Kidney tubule cell (primary cell): ENCODE results near the gene NLGN1.
"Not testable (repeated sequence)": the region's sequence is repeated elsewhere in the genome, so short reads cannot be mapped to it uniquely, and the experiment has no call there.

Source experiments
- DNase-seq: peaks from one replicate; pipeline ENCODE4 v3.0.0-alpha.2; 2018; ENCODE audit warnings: low spot score

The NLGN1 gene

GRCh38 chr3:173397161-173398110 lies at the start of gene NLGN1:
NLGN1 (plus strand) TSS chr3:173397744.
- DNase-seq = peak; percentile 73

GRCh38 chr3:173351886-173352285 lies 45.7 kb upstream of the NLGN1 start:
- no peak for DNase-seq

- not testable (repeated sequence) for DNase-seq
Measured at GRCh38 chr3:173353137-173353536, 44.4 kb upstream of the NLGN1 start.

GRCh38 chr3:173354124-173354523 lies 43.4 kb upstream of the NLGN1 start:
- DNase-seq = no peak

GRCh38 chr3:173371848-173372487 lies 25.6 kb upstream of the NLGN1 start:
- peak; percentile 45 for DNase-seq

- no peak for DNase-seq
Measured at GRCh38 chr3:173380681-173381080, 16.9 kb upstream of the NLGN1 start.

- not testable (repeated sequence) for DNase-seq
Measured at GRCh38 chr3:173381936-173382335, 15.6 kb upstream of the NLGN1 start.

GRCh38 chr3:173395073-173395411 lies 2.5 kb upstream of the NLGN1 start:
- peak; percentile 88 for DNase-seq

GRCh38 chr3:173395412-173396181 lies 1.9 kb upstream of the NLGN1 start:
- peak; percentile 91 for DNase-seq

GRCh38 chr3:173396191-173397041 lies 1.1 kb upstream of the NLGN1 start:
- peak; percentile 30 for DNase-seq

GRCh38 chr3:173398111-173398479 lies 551 bp downstream of the NLGN1 start:
- no peak for DNase-seq

- peak; percentile 64 for DNase-seq
Measured at GRCh38 chr3:173399044-173399443, 1.5 kb downstream of the NLGN1 start.

- DNase-seq = no peak
Measured at GRCh38 chr3:173401369-173401768, 3.8 kb downstream of the NLGN1 start.

GRCh38 chr3:173402656-173403055 lies 5.1 kb downstream of the NLGN1 start:
- DNase-seq = no peak

GRCh38 chr3:173403376-173403775 lies 5.8 kb downstream of the NLGN1 start:
- DNase-seq = no peak

GRCh38 chr3:173404156-173404555 lies 6.6 kb downstream of the NLGN1 start:
- no peak for DNase-seq

- no peak for DNase-seq
Measured at GRCh38 chr3:173410436-173410835, 12.9 kb downstream of the NLGN1 start.

- no peak for DNase-seq
Measured at GRCh38 chr3:173410849-173411248, 13.3 kb downstream of the NLGN1 start.

GRCh38 chr3:173411375-173411973 lies 13.9 kb downstream of the NLGN1 start:
- DNase-seq = peak; percentile 48

GRCh38 chr3:173416070-173416469 lies 18.5 kb downstream of the NLGN1 start:
- no peak for DNase-seq

GRCh38 chr3:173429076-173429475 lies 31.5 kb downstream of the NLGN1 start:
- DNase-seq = no peak
